Kidney tubule cell (primary cell): ENCODE data around the gene HECW1.

Source experiments
- DNase-seq: peaks from one replicate; pipeline ENCODE4 v3.0.0-alpha.2; 2018; ENCODE audit warnings: low spot score

HECW1 gene

GRCh38 chr7:43506460-43506859, 394.0 kb downstream of the HECW1 start:
- DNase-seq: no peak

- no peak for DNase-seq
These were observed 396.0 kb downstream of the HECW1 start for GRCh38 chr7:43508461-43508860.

DNA sequence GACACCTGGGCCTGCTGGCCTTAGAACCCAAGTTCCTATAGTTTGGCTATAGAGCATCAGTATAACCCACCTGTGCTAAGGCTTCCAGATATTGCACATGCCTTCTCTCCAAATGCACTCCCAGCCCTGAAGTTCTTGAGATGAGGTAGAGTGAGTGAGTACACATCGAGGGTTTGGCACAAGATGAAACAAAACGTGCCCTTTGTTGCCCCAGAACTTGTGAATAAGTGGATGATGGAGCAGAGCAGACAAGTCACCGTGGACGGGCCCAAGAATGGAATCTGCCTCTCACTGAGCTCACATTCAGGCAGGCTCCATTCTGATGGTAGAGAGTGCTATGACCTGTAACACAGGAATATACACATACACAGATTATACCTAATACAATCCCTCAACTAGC, 397.5 kb downstream of the HECW1 start:
- no peak for DNase-seq

DNA sequence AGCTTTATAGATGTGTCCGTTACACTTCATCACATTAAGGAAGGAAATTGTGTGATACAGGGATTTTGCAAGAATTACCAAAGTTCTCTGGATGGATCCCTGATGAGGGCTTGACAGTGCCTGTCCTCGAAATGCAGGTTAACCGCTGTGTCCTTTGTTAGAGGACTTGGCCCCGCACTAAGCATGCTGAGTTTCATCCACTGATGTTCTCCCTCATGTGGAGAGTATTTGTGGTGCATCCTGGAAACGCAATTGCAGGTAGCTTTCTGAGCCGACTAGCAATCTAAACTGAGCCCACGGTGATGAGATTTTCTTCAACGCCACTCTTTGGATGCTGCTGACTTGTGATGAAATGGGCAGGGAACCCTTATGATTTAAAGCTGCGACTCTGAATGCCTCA, 398.6 kb downstream of the HECW1 start:
- DNase-seq: no peak

- DNase-seq: no peak
These were observed 399.5 kb downstream of the HECW1 start for GRCh38 chr7:43511769-43512515.

GRCh38 chr7:43513251-43513650, 400.8 kb downstream of the HECW1 start:
- DNase-seq: no peak

DNA sequence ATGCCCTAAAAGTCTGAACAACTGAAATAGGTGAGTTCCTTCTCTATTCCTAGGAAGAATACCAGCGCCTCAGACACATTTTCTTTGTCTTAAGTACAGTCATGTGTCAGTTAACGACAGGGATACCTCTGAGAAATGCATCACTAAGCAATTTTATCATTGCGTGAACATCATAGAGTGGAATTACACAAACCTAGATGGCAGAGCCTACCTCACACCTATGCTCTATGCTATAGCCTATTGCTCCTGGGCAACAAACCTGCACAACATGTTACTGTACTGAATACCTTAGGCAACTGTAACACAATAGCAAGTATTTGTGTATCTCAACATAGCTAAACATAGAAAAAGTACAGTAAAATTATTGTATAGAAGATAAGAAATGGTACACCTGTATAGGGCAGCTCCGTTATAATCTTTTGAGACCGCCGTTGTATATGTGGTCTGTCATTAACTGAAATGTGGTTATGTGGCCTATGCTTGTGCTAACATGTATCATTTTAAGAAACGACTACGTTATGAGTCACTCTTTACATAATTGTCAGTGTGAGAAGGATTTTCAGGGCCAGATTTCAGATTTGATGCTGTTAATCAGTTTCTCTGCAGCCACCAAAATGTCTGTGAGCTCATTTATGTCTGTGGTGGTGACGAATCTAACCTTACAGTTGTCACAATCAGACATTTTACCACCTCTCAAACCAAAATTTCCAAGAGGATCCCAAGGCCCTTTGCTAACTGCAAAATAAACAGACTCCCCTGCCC, 404.3 kb downstream of the HECW1 start:
- DNase-seq: peak; percentile 43

- DNase-seq: no peak
These were observed 405.0 kb downstream of the HECW1 start for GRCh38 chr7:43517464-43517863.

- DNase-seq: no peak
These were observed 407.8 kb downstream of the HECW1 start for GRCh38 chr7:43520201-43520600.

GRCh38 chr7:43522406-43523156, 410.1 kb downstream of the HECW1 start:
- peak; percentile 53 for DNase-seq

- no peak for DNase-seq
These were observed 416.3 kb downstream of the HECW1 start for GRCh38 chr7:43528576-43529354.

DNA sequence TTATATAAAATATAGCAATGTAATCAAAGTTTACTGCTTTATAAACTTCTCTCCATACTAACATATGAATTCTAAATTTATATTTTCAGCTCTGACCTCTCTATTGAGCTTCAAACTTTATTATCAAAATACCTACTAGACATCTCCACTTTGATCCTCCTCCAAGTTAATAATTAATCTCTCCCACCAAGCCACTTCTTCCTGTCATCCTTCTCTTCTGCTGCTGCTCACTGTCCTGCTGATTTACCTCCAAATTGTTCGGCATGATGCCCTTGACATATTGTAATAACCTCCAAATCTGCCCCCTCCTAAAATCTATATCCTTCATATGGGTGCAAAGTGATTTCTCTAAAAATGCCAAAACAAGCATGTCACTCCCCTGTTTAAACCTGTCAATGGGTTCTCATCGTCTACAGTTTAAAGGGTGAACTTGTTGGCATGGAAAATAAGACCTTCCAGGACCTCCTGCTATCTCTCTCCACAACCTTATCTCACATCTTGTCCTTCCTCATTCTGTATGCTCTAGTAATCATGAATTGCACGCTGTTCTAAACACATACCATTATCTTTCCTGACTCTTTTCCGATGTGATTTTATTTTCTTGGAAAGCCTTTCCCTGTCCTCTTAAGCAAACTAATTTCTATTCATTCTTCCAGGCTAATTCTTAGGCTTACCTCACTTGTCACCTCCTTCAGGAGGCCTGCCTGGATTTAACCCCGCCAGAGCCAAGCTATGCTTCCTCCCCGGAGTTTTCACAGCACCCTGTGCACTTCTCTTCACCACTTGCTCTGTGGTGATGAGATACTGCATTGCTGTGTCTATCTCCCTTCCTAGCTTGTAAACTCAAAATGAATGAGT, 418.3 kb downstream of the HECW1 start:
- DNase-seq: peak; percentile 21

GRCh38 chr7:43531700-43532099, 419.3 kb downstream of the HECW1 start:
- no peak for DNase-seq

GRCh38 chr7:43533801-43534479, 421.5 kb downstream of the HECW1 start:
- DNase-seq: no peak

- DNase-seq: peak; percentile 51
These were observed 422.6 kb downstream of the HECW1 start for GRCh38 chr7:43535031-43535451.

- peak; percentile 78 for DNase-seq
These were observed 423.6 kb downstream of the HECW1 start for GRCh38 chr7:43535810-43536585.

GRCh38 chr7:43536773-43537172, 424.3 kb downstream of the HECW1 start:
- DNase-seq: no peak

- peak; percentile 87 for DNase-seq
These were observed 425.4 kb downstream of the HECW1 start for GRCh38 chr7:43537765-43538403.

DNA sequence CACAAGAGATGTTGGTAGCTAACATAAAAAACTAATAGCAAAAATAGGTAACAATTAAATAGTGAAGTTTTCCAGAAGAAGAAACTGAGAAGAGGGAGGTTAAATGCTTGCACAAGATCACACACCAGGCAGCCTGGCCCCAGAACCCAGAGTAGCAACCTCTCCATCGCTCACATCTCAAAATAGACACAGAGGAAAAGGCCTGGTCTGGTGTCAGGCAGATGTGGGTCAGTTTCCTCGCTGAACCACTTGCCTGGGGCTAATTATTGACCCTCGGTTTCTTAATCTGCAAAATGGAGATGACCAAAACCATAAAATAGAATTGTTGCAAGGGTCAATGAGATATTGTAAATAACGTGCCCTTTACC, 425.9 kb downstream of the HECW1 start:
- no peak for DNase-seq
